GM04503 (cell line): ENCODE results near the gene DMRT1.
"Not testable (repeated sequence)": the region's sequence is repeated elsewhere in the genome, so short reads cannot be mapped to it uniquely, and the experiment has no call there.

Experiments
- DNase-seq: peaks from one replicate; pipeline ENCODE4 v3.0.0-alpha.2; 2012; ENCODE audit warnings: low read depth

Gene DMRT1

GRCh38 chr9:998299-999110 lies 157.0 kb downstream of the DMRT1 start:
- DNase-seq, result not testable (repeated sequence)

GRCh38 chr9:1001838-1002237 lies 160.3 kb downstream of the DMRT1 start:
- DNase-seq, result no peak

GRCh38 chr9:1002678-1003077 lies 161.2 kb downstream of the DMRT1 start:
- DNase-seq, result no peak

GRCh38 chr9:1005043-1005667 lies 163.7 kb downstream of the DMRT1 start:
- no peak for DNase-seq

GRCh38 chr9:1007312-1007711 lies 165.8 kb downstream of the DMRT1 start:
- no peak for DNase-seq

- DNase-seq, result no peak
Measured at GRCh38 chr9:1008216-1008615, 166.7 kb downstream of the DMRT1 start.

- DNase-seq, result no peak
Measured at GRCh38 chr9:1009101-1009707, 167.7 kb downstream of the DMRT1 start.

- DNase-seq, result no peak
Measured at GRCh38 chr9:1013021-1013420, 171.5 kb downstream of the DMRT1 start.

GRCh38 chr9:1014225-1014624 lies 172.7 kb downstream of the DMRT1 start:
- DNase-seq, result no peak

- no peak for DNase-seq
Measured at GRCh38 chr9:1014640-1015039, 173.1 kb downstream of the DMRT1 start.

- DNase-seq, result no peak
Measured at GRCh38 chr9:1018121-1018520, 176.6 kb downstream of the DMRT1 start.
